Ascending aorta (tissue), 2 donors: ENCODE measurements around the gene CACNG5. TPM values are rescaled to one million over a fixed set of nuclear protein-coding genes. Genes with fewer than 3 reads are reported as not detected.

Experiments used
- DNase-seq, 2 donors: peaks; one replicate each; pipeline ENCODE4 v3.0.0-alpha.2; 2019; ENCODE audit warnings: low spot score in 2 of 2
- H3K27ac ChIP-seq, 2 donors: fragments of 200-600 bp; sonication (generic); one replicate each; pipeline ENCODE4 v1.5.1; 2016 to 2017; ENCODE audit warnings: mild to moderate bottlenecking in 1 of 2
- H3K27me3 ChIP-seq: fragments of 200-600 bp; sonication (generic); one replicate; pipeline ENCODE4 v1.5.1; 2017
- H3K36me3 ChIP-seq, 2 donors: fragments of 200-600 bp; sonication (generic); one replicate each; pipeline ENCODE4 v1.5.1; 2016
- H3K4me1 ChIP-seq, 2 donors: fragments of 200-600 bp; sonication (generic); one replicate each; pipeline ENCODE4 v1.5.1; 2016 to 2017; ENCODE audit warnings: mild to moderate bottlenecking in 1 of 2
- H3K4me3 ChIP-seq, 2 donors: fragments of 200-600 bp; sonication (generic); one replicate each; pipeline ENCODE4 v1.5.1; 2016 to 2017; ENCODE audit warnings: mild to moderate bottlenecking in 1 of 2
- H3K9me3 ChIP-seq, 2 donors: fragments of 200-600 bp; sonication (generic); one replicate each; pipeline ENCODE4 v1.5.1; 2016
- intact Hi-C: fragments of 100-400 bp; cut with DNase I; formaldehyde crosslinking; loops from one replicate; pipeline ENCODE4 v1.15.1; 2023
- total RNA-seq: library from RNA; depleted of rRNA; stranded (reverse); fragments of >200 nt; gene quantifications from one replicate; pipeline ENCODE4 v1.1.0, GENCODE V29; 2016
- TF ChIP-seq, protein P1 (sequence below), 3 experiments: fragments of 200-600 bp in 2 of 3; fragments of 450-650 bp in 1 of 3; sonication (generic) in 2 of 3; IDR thresholded peaks; one replicate each; pipeline ENCODE4 v1.5.1; 2016 to 2019; ENCODE audit warnings: antibody characterized with exemption in 3 of 3, mild to moderate bottlenecking in 1 of 3, moderate library complexity in 1 of 3

The CACNG5 gene
- total RNA-seq, 1 donor from 2014 or later = not detected

- no peaks in the 10 kb centered on the region for H3K9me3 ChIP-seq
- no peak overlapping the region for H3K4me3 ChIP-seq
- H3K27me3 ChIP-seq = no peaks in the 10 kb centered on the region
- DNase-seq = no peak
- intact Hi-C loops = no loop called here
- TF ChIP-seq, protein P1, sequence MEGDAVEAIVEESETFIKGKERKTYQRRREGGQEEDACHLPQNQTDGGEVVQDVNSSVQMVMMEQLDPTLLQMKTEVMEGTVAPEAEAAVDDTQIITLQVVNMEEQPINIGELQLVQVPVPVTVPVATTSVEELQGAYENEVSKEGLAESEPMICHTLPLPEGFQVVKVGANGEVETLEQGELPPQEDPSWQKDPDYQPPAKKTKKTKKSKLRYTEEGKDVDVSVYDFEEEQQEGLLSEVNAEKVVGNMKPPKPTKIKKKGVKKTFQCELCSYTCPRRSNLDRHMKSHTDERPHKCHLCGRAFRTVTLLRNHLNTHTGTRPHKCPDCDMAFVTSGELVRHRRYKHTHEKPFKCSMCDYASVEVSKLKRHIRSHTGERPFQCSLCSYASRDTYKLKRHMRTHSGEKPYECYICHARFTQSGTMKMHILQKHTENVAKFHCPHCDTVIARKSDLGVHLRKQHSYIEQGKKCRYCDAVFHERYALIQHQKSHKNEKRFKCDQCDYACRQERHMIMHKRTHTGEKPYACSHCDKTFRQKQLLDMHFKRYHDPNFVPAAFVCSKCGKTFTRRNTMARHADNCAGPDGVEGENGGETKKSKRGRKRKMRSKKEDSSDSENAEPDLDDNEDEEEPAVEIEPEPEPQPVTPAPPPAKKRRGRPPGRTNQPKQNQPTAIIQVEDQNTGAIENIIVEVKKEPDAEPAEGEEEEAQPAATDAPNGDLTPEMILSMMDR (IDR thresholded peaks at IDR 0.05) = no peak
- no peak overlapping the region for H3K27ac ChIP-seq
- H3K36me3 ChIP-seq = no peaks in the 10 kb centered on the region
- no peaks in the 10 kb centered on the region for H3K4me1 ChIP-seq
These were observed 13.6 kb downstream of the CACNG5 start for GRCh38 chr17:66848496-66848895.

DNA sequence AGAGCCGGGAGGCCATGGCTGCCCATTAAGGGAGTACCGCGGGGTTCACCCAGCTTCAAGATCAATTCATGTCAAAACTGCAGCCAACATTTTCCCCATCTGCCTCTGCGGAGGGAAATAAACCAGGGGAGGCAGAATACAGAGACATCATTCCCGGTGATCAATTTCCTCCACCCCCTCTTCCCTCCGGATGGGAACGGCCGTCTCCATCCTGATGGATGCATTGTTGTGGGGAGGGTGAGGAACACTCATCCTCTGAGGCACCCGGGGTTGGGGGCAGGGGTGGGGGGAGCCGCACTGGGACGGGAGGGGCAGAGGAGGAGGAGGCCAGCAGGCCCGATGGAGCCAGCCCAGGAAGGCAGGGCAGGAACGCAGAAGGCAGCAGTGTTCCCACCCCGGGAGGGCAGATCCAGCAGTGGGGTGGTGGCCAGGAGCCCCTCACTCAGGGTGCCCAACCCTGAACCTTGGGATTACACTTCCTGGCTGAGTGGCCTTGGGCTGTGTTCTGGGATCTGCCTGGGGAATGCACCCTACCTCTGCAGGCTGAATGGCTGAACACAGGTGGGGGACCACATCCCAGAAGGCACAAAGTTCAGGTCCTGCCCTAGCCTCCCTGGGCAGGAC lies 14.2 kb downstream of the CACNG5 start:
- intact Hi-C loops = no loop called here
- no peak for DNase-seq
- H3K27ac ChIP-seq = no peak overlapping the region
- H3K27me3 ChIP-seq = no peaks in the 10 kb centered on the region
- TF ChIP-seq, protein P1 (IDR thresholded peaks at IDR 0.05) = no peak
- H3K4me3 ChIP-seq = no peak overlapping the region
- no peaks in the 10 kb centered on the region for H3K4me1 ChIP-seq
- H3K9me3 ChIP-seq = no peaks in the 10 kb centered on the region
- H3K36me3 ChIP-seq = no peaks in the 10 kb centered on the region

DNA sequence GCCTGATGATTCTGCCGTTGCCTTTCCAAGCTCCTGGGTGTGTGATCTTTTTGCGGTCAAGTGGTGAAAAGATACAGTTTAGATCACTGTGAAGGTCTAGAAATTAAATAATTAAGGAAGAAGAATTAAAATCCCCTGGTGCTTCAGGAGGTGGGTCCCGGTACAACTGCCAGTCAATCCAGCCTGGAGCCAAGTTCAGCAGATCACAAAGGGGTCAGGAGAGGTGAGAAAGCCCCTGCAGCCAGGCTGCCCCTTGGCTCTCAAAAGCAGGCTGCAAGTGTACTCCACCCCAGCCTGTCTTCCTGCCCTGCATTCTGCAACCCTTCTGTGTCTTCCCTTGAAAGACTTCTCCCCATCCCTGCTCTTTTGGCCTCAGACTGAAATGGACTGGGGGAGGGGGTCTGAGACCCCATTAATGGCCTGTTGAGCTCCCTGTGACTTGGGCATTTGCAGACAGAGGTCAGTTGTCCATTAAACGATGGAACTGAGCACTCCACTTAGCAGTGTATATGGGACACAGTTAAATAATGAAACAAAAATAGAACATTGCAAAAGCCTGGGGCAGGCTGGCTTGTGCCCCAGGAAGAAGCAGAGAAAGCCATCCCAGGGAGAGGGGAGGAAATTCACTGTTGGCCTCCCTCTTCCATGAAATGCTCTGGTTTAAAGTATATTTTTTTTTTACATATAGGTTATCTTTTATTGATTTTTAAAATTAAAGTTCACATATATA lies 15.1 kb downstream of the CACNG5 start:
- H3K4me3 ChIP-seq = no peak overlapping the region
- intact Hi-C loops = no loop called here
- H3K27me3 ChIP-seq = no peaks in the 10 kb centered on the region
- no peak for DNase-seq
- no peaks in the 10 kb centered on the region for H3K4me1 ChIP-seq
- H3K36me3 ChIP-seq = no peaks in the 10 kb centered on the region
- H3K9me3 ChIP-seq = no peaks in the 10 kb centered on the region
- no peak overlapping the region for H3K27ac ChIP-seq
- TF ChIP-seq, protein P1 (IDR thresholded peaks at IDR 0.05) = no peak

- H3K36me3 ChIP-seq = no peaks in the 10 kb centered on the region
- no peaks in the 10 kb centered on the region for H3K9me3 ChIP-seq
- no peak overlapping the region for H3K4me3 ChIP-seq
- no peak for DNase-seq
- H3K4me1 ChIP-seq = no peaks in the 10 kb centered on the region
- TF ChIP-seq, protein P1 (IDR thresholded peaks at IDR 0.05) = no peak
- no peak overlapping the region for H3K27ac ChIP-seq
- intact Hi-C loops = no loop called here
- H3K27me3 ChIP-seq = no peaks in the 10 kb centered on the region
These were observed 15.8 kb downstream of the CACNG5 start for GRCh38 chr17:66850692-66851091.

DNA sequence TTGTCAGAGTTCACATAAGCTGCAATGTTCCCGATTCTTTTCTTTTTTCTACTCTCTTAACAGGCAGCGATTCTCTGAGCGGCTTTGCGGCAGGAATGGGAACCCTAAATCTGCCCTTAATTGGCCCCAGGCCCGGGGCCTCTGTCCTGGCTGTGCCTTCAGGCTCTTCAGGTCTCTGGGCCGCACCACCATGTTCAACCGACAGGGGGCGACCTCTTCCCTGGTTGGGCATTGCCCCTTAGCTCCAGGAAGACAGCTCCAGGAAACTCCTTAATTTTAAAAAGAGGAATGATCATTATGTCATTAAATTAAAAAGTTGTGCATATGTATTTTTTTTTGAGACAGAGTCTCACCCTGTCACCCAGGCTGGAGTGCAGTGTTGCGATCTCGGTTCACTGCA lies 20.3 kb downstream of the CACNG5 start:
- Histone ChIP-seq H3K27ac (no peak overlapping the region), H3K36me3 (no peaks in the 10 kb centered on the region), H3K9me3 (no peaks in the 10 kb centered on the region), H3K27me3 (no peaks in the 10 kb centered on the region), H3K4me1 (no peaks in the 10 kb centered on the region), H3K4me3 (no peak overlapping the region)
- no peak for DNase-seq
- intact Hi-C loops = no loop called here
- TF ChIP-seq, protein P1 (IDR thresholded peaks at IDR 0.05) = peak in 1 of 3 experiments; percentile 6
